ENCODE results near the gene LGALSL. TPM values are rescaled to one million over a fixed set of nuclear protein-coding genes. Genes with fewer than 3 reads are reported as not detected.

Gene LGALSL
- polyA plus RNA-seq, 2 of the 4 experiments (the other 2 are of a cell fraction): 11.0 to 14.1 TPM

GRCh38 chr2:64439194-64439593 lies 14.8 kb upstream of the LGALSL start:
- Histone ChIP-seq H3K4me2 (no peak overlapping the region), H3K9me3 (no peaks in the 10 kb centered on the region), H3K4me1 (no peaks in the 10 kb centered on the region; the same call in 2 of the 3 replicates), H3K27ac (no peak overlapping the region), H3K4me3 (no peak overlapping the region)
- FAIRE-seq (no peak), DNase-seq (ENCODE audit: low read depth in 1 of 2, low spot score in 1 of 2) (no peak), ATAC-seq (no peak)
- POLR2A ChIA-PET: no interaction called here
- CTCF ChIA-PET: interaction anchor here (2.9 kb wide), 1 partner anchor 108 kb away, joined by 9 read pairs; no protein-coding TSS in a partner anchor
- TF ChIP-seq GATA3 (IDR thresholded peaks at IDR 0.05; ENCODE audit: borderline replicate concordance) (no peak), PHF8 (IDR thresholded peaks at IDR 0.05; ENCODE audit: borderline replicate concordance, low read depth) (no peak), TFCP2L1 (CRISPR knock-in tag; IDR thresholded peaks at IDR 0.05) (no peak), FOSB (CRISPR knock-in tag; IDR thresholded peaks at IDR 0.05) (no peak), BCL3 (IDR thresholded peaks at IDR 0.05) (no peak), HOXA7 (CRISPR knock-in tag; IDR thresholded peaks at IDR 0.05) (no peak), ZNF302 (CRISPR knock-in tag; IDR thresholded peaks at IDR 0.05) (no peak), RCOR1 (IDR thresholded peaks at IDR 0.05; ENCODE audit: low read depth, low read length) (no peak), SREBF2 (IDR thresholded peaks at IDR 0.05) (no peak), EHF (CRISPR knock-in tag; IDR thresholded peaks at IDR 0.05) (no peak), FOXS1 (CRISPR knock-in tag; IDR thresholded peaks at IDR 0.05) (no peak), RAD21 (conservative IDR thresholded peaks at IDR 0.05 in 1 of 2, IDR thresholded peaks at IDR 0.05 in 1 of 2) (no peak), CBX8 (IDR thresholded peaks at IDR 0.05) (no peak), USF2 (IDR thresholded peaks at IDR 0.05) (no peak), HOXB13 (CRISPR knock-in tag; IDR thresholded peaks at IDR 0.05; ENCODE audit: low read depth) (no peak), ZFP36 (IDR thresholded peaks at IDR 0.05; ENCODE audit: borderline replicate concordance, partially characterized antibody) (no peak), MAFK (IDR thresholded peaks at IDR 0.05; ENCODE audit: partially characterized antibody) (no peak)

DNA sequence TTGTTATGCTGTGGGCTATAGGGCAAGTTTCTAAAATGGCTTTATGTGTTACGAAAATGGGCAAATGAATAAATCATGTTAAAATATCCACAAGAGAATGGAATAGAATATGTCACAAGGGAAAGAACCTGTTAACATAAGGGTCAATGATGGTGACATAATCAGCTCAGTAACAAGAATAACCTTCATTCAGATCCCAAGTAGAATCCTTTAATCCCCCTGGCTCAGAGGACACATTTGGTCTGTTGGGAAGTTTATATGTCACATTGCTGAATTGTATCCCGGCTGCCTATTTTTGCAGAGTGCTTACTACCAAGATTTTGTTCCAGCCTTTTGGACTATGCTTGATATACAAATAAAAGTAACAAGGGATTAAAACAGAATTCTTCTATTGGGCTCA lies 13.1 kb upstream of the LGALSL start:
- 59% methylated on average over 2 of the region's 2 CpGs for WGBS (ENCODE audit: missing lambda C conversion rate)
- H3K4me1 ChIP-seq: no peaks in the 10 kb centered on the region
- ChIA-PET POLR2A (no interaction called here), CTCF (interaction anchor here (1.0 to 1.4 kb wide), 3 partner anchors 21 to 110 kb away, joined by 3 to 5 read pairs (median 3); no protein-coding TSS in a partner anchor)
- no peak overlapping the region for H3K4me2 ChIP-seq
- no peaks in the 10 kb centered on the region for H3K9me3 ChIP-seq
- no peak for DNase-seq (ENCODE audit: low read depth in 1 of 2, low spot score in 1 of 2)
- TF ChIP-seq CBX8 (IDR thresholded peaks at IDR 0.05): no peak
- no peak for ATAC-seq
- no peak overlapping the region for H3K4me3 ChIP-seq
- no peak overlapping the region for H3K27ac ChIP-seq
- FAIRE-seq: peak; percentile 39

GRCh38 chr2:64442277-64442676 lies 11.7 kb upstream of the LGALSL start:
- WGBS (ENCODE audit: missing lambda C conversion rate): 70% methylated on average over 4 of the region's 4 CpGs
- no peak for FAIRE-seq
- TF ChIP-seq CHD2 (IDR thresholded peaks at IDR 0.05; ENCODE audit: low read length, partially characterized antibody): no peak
- TF ChIP-seq, protein P1, sequence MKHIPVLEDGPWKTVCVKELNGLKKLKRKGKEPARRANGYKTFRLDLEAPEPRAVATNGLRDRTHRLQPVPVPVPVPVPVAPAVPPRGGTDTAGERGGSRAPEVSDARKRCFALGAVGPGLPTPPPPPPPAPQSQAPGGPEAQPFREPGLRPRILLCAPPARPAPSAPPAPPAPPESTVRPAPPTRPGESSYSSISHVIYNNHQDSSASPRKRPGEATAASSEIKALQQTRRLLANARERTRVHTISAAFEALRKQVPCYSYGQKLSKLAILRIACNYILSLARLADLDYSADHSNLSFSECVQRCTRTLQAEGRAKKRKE (CRISPR knock-in tag; IDR thresholded peaks at IDR 0.05; ENCODE audit: low read depth): no peak
- no peak for TF ChIP-seq FOSB (CRISPR knock-in tag; IDR thresholded peaks at IDR 0.05)
- TF ChIP-seq KDM1A (IDR thresholded peaks at IDR 0.05; ENCODE audit: low read depth): no peak
- no peak for TF ChIP-seq POLR2AphosphoS2 (conservative IDR thresholded peaks at IDR 0.05; ENCODE audit: low read length)
- TF ChIP-seq, protein P2, sequence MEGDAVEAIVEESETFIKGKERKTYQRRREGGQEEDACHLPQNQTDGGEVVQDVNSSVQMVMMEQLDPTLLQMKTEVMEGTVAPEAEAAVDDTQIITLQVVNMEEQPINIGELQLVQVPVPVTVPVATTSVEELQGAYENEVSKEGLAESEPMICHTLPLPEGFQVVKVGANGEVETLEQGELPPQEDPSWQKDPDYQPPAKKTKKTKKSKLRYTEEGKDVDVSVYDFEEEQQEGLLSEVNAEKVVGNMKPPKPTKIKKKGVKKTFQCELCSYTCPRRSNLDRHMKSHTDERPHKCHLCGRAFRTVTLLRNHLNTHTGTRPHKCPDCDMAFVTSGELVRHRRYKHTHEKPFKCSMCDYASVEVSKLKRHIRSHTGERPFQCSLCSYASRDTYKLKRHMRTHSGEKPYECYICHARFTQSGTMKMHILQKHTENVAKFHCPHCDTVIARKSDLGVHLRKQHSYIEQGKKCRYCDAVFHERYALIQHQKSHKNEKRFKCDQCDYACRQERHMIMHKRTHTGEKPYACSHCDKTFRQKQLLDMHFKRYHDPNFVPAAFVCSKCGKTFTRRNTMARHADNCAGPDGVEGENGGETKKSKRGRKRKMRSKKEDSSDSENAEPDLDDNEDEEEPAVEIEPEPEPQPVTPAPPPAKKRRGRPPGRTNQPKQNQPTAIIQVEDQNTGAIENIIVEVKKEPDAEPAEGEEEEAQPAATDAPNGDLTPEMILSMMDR (IDR thresholded peaks at IDR 0.05): no peak
- H3K27ac ChIP-seq: no peak overlapping the region
- no peak overlapping the region for H3K4me2 ChIP-seq
- POLR2A ChIA-PET: no interaction called here
- CTCF ChIA-PET: interaction anchor here (1.0 to 1.4 kb wide), 3 partner anchors 19 to 111 kb away, joined by 3 read pairs; no protein-coding TSS in a partner anchor
- ATAC-seq: no peak
- DNase-seq (ENCODE audit: low read depth in 1 of 2, low spot score in 1 of 2): no peak
- H3K4me3 ChIP-seq: no peak overlapping the region
- H3K9me3 ChIP-seq: no peaks in the 10 kb centered on the region
- H3K4me1 ChIP-seq: no peaks in the 10 kb centered on the region

Measured in A549 (cell line).